Ishikawa (cell line): ENCODE data around the gene RPS10.

Experiments
- CEBPB ChIP-seq: IDR thresholded peaks from 2 replicates; pipeline ENCODE4 v1.6.1; 2012
- CREB1 ChIP-seq: IDR thresholded peaks from 2 replicates; pipeline ENCODE4 v1.6.1; 2012; ENCODE audit warnings: low read depth
- EGR1 ChIP-seq: IDR thresholded peaks from 2 replicates; pipeline ENCODE4 v1.6.1; 2012
- EP300 ChIP-seq: IDR thresholded peaks from 2 replicates; pipeline ENCODE4 v1.6.1; 2012; ENCODE audit warnings: borderline replicate concordance
- FOXM1 ChIP-seq: IDR thresholded peaks from 2 replicates; pipeline ENCODE4 v1.6.1; 2012; ENCODE audit warnings: low read depth, borderline replicate concordance
- NFIC ChIP-seq: IDR thresholded peaks from 2 replicates; pipeline ENCODE4 v1.6.1; 2012
- RAD21 ChIP-seq: IDR thresholded peaks from 2 replicates; pipeline ENCODE4 v1.6.1; 2012; ENCODE audit warnings: low read depth
- TAF1 ChIP-seq: IDR thresholded peaks from 2 replicates; pipeline ENCODE4 v1.6.1; 2012; ENCODE audit warnings: low read depth, mild to moderate bottlenecking
- TCF12 ChIP-seq: IDR thresholded peaks from 2 replicates; pipeline ENCODE4 v1.6.1; 2012; ENCODE audit warnings: low read depth
- TEAD4 ChIP-seq: IDR thresholded peaks from 2 replicates; pipeline ENCODE4 v1.6.1; 2012
- YY1 ChIP-seq: IDR thresholded peaks from 2 replicates; pipeline ENCODE4 v1.6.1; 2012; ENCODE audit warnings: low read depth
- ZBTB7A ChIP-seq: IDR thresholded peaks from 2 replicates; pipeline ENCODE4 v1.6.1; 2012; ENCODE audit warnings: low read depth
- TF ChIP-seq, protein P1 (sequence below): IDR thresholded peaks from 2 replicates; pipeline ENCODE4 v1.6.1; 2012
- TF ChIP-seq, protein P2 (sequence below): IDR thresholded peaks from 2 replicates; pipeline ENCODE4 v1.6.1; 2012
- TF ChIP-seq, protein P3 (sequence below): IDR thresholded peaks from 2 replicates; pipeline ENCODE4 v1.6.1; 2012; ENCODE audit warnings: low read depth, mild to moderate bottlenecking

The RPS10 gene

DNA sequence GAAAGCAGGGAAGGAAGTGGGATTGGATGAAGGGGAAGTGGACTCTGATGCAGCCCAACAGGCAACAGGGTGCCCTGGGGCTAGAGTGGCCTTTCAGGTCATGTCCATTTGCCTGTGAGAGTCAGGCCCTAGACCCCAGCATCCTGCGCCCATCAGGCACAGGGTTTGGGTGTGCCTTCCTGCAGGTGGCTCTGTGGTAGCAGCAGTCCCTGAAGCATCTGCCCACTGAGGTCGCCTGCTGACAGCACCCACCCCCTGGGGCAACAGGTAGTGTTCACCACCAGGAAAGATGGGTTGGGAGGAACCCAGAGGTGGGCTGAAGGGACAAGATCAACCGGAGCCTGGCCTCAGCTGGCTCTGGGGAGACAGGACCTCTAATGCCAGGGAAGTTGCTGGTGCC lies 43.6 kb upstream of the RPS10 start:
- TF ChIP-seq, protein P1, sequence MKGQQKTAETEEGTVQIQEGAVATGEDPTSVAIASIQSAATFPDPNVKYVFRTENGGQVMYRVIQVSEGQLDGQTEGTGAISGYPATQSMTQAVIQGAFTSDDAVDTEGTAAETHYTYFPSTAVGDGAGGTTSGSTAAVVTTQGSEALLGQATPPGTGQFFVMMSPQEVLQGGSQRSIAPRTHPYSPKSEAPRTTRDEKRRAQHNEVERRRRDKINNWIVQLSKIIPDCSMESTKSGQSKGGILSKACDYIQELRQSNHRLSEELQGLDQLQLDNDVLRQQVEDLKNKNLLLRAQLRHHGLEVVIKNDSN = no peak
- TF ChIP-seq TCF12 = no peak
- TF ChIP-seq CEBPB = no peak
- TF ChIP-seq EGR1 = no peak
- TF ChIP-seq CREB1 = no peak
- no peak for TF ChIP-seq EP300
- no peak for TF ChIP-seq NFIC
- no peak for TF ChIP-seq ZBTB7A

DNA sequence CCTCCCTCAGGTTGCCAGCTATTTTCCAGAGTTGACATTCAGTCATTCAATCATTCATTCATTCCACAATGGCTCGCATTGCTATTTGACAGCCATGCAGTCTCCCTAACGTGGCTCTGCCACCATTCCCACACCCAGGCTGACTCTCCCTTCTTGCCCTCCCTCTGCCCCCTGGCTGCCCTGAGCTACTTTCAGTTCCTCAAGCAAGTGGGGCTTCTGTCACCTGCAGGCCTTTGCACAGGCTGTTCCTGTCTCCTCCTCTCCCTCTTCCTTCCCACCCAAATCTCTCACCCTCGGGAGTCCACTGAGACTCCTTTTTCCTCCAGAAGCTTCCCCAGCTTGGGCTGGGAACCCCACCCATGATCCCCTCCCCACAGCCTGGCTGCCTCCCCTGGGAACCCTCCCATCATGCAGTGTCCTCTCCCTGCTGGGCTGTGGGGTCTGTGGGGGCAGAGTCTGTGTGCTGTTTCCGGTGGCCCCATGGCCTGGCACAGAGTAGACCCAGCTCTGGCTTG lies 42.6 kb upstream of the RPS10 start:
- no peak for TF ChIP-seq TCF12
- no peak for TF ChIP-seq CREB1
- no peak for TF ChIP-seq ZBTB7A
- TF ChIP-seq FOXM1 = no peak
- no peak for TF ChIP-seq YY1
- TF ChIP-seq EGR1 = no peak

DNA sequence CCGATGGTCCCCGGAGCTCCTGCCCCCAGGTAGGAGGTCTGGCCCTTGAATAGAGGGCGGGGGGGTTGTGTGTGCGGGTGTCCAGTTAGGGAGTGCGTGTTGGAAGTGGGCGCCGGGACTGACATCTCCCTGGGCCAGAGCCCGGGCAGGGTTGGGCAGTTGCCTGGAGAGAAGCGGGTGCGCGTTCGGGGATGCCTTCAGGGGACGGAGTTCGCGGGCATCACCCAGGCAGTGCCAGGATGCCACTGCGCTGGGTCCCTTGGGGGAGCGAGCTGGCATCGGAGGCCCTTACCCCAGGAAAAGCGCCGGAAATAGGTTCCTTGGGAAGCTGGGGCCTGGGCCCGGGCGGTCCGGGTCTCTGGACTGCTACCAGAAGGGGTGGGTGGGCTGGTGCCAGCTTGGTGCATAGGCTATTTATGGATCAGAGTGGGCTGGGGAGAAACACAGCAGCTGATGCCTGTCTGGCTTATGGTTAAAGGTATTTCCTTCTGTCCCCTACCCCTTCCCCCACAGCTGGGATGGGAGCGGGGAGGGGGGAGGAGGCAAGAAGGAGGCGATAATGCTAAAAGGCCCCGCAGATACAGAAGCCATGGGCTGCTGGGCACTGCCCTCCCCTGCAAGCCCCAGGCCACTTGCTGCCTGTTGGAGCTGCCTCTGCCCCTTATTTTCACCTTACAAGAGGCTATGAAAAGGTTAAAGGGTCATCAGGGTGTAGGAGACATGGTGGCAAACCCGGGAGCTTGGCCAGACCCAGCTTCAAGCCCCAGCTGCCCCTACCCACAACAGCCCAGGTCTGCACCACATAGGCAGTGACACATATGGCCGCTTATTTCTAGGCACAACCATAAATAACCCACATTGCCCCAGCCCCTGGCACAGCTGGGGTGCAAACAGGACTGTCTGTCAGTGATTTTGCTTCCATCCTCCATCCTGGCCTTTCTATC lies 40.6 kb upstream of the RPS10 start:
- TF ChIP-seq TCF12 (no peak), ZBTB7A (peak; percentile 38; the same call in 1 of the 2 replicates)

DNA sequence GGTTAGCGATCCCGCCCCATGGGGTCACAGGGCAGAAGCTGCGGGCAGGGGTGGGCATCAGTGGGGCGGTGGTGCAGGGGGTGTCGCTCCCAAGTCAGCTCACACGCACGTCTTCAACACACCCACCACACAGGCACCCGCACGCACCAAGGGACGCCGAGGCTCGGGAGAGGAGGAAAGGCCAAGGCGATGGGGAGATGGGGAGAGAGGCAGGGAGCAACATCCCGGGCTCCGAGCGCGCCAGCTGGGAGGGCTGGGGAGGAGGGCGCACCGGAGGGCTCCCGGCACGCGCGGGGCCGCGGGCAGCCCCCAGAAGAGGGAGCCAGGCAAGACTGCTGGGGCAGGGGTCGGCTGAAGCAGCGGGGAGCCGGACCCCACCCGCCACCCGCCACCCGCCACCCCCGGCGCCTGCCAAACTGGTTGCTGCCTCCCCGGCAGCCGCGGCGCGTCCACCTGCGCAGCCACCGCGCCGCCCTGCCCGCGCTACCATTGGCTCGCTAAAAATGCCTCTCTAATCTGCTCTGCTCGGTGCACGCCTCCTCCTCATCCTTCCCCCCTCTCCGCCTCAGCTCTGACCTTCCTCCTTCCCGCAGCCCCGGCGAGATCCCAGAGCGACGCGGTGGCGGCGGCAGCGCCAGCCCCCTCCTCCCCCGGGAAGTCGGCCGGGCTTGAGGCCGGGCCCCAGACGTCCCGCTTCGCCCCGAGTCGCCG lies 39.8 kb upstream of the RPS10 start, which contains the start of gene PACSIN1:
PACSIN1 (plus strand) TSS at position 546 of the 711 bp plus-strand sequence. CDS start 60,230 bp downstream, outside the sequence.
- no peak for TF ChIP-seq NFIC
- TF ChIP-seq TAF1 = no peak
- no peak for TF ChIP-seq TCF12
- TF ChIP-seq, protein P1 = no peak
- TF ChIP-seq TEAD4 = no peak
- TF ChIP-seq EGR1 = no peak
- TF ChIP-seq, protein P2, sequence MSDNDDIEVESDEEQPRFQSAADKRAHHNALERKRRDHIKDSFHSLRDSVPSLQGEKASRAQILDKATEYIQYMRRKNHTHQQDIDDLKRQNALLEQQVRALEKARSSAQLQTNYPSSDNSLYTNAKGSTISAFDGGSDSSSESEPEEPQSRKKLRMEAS = no peak
- no peak for TF ChIP-seq EP300
- TF ChIP-seq ZBTB7A = no peak; the same call in 1 of the 2 replicates
- TF ChIP-seq, protein P3, sequence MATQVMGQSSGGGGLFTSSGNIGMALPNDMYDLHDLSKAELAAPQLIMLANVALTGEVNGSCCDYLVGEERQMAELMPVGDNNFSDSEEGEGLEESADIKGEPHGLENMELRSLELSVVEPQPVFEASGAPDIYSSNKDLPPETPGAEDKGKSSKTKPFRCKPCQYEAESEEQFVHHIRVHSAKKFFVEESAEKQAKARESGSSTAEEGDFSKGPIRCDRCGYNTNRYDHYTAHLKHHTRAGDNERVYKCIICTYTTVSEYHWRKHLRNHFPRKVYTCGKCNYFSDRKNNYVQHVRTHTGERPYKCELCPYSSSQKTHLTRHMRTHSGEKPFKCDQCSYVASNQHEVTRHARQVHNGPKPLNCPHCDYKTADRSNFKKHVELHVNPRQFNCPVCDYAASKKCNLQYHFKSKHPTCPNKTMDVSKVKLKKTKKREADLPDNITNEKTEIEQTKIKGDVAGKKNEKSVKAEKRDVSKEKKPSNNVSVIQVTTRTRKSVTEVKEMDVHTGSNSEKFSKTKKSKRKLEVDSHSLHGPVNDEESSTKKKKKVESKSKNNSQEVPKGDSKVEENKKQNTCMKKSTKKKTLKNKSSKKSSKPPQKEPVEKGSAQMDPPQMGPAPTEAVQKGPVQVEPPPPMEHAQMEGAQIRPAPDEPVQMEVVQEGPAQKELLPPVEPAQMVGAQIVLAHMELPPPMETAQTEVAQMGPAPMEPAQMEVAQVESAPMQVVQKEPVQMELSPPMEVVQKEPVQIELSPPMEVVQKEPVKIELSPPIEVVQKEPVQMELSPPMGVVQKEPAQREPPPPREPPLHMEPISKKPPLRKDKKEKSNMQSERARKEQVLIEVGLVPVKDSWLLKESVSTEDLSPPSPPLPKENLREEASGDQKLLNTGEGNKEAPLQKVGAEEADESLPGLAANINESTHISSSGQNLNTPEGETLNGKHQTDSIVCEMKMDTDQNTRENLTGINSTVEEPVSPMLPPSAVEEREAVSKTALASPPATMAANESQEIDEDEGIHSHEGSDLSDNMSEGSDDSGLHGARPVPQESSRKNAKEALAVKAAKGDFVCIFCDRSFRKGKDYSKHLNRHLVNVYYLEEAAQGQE = no peak
- no peak for TF ChIP-seq CEBPB
- no peak for TF ChIP-seq RAD21
- no peak for TF ChIP-seq YY1
- TF ChIP-seq CREB1 = no peak
- TF ChIP-seq FOXM1 = no peak

DNA sequence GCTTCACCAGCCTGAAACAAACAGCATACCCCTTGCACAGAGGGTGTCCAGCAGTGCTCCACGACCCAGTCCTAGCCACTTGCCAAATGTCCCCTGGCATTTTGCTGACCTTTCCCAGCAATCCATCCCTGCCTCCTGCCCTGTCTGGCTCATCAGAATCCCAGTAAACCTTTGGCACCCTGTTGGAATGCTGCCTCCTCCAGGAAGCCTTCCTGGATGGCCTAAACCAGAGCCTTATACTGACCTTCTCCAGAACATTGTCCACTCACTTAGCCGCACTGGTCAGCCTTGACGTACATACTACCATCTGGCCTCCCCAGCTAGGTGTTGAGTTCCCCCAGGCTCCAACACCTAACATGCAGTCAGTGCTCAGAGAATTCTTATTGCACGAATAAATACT lies 38.0 kb upstream of the RPS10 start:
- no peak for TF ChIP-seq NFIC
- TF ChIP-seq, protein P1 = no peak
- no peak for TF ChIP-seq TAF1
- TF ChIP-seq, protein P2 = no peak
- no peak for TF ChIP-seq EGR1

DNA sequence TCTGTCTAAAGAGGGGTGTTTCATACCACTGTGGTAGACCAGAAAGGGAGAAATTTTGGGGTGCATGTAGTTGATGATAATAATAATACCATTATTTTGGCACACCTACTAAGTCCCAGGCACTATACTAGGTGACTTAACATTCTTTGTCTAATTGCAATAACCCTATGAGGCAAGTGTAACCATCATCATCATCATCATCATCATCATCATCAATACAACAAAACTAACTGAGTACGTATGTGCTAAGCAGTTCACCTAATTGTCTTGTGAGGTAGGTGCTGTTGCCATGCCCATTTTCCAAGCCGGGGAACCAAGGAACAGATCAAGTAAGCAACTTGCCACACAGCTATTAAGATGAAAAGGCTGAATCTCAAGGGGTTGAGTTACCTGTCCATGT lies 37.4 kb upstream of the RPS10 start:
- no peak for TF ChIP-seq FOXM1
- TF ChIP-seq EGR1 = no peak
- no peak for TF ChIP-seq CREB1
- TF ChIP-seq TCF12 = no peak
- TF ChIP-seq TEAD4 = no peak
- no peak for TF ChIP-seq EP300
- TF ChIP-seq, protein P2 = no peak
- TF ChIP-seq, protein P1 = no peak
- TF ChIP-seq YY1 = no peak
- TF ChIP-seq ZBTB7A = no peak
- TF ChIP-seq, protein P3 = no peak
